Measurements from ENCODE around the gene ETS1. TPM values are rescaled to one million over a fixed set of nuclear protein-coding genes. Genes with fewer than 3 reads are reported as not detected.

Gene ETS1
- total RNA-seq, 1 experiment from 2014 or later = 29.9 TPM

- Histone ChIP-seq H2BK20ac (ENCODE audit: low read depth, low read length, poor library complexity, severe bottlenecking) (no peak overlapping the region), H3K23me2 (ENCODE audit: insufficient read length, low read depth, low read length, poor library complexity, severe bottlenecking) (no peaks in the 10 kb centered on the region), H2AFZ (ENCODE audit: low read length) (no peak overlapping the region), H2BK5ac (ENCODE audit: insufficient read length, low read length) (no peak overlapping the region), H3K9ac (ENCODE audit: extremely low read depth, insufficient read length, low read length) (no peak overlapping the region), H3K79me1 (ENCODE audit: insufficient read depth, low read depth, low read length, poor library complexity, severe bottlenecking) (no peaks in the 10 kb centered on the region), H2BK15ac (ENCODE audit: low read depth, low read length) (no peak overlapping the region), H3K23ac (ENCODE audit: insufficient read length, low read depth, low read length) (no peak overlapping the region), H3K14ac (ENCODE audit: insufficient read depth, low read length) (no peak overlapping the region), H2AK5ac (ENCODE audit: insufficient read length, low read length) (no peak overlapping the region), H2BK12ac (ENCODE audit: insufficient read length, low read depth, low read length) (no peak overlapping the region), H4K8ac (replicated peaks; ENCODE audit: insufficient read length, low read depth, low read length) (no peak overlapping the region), H3K27me3 (ENCODE audit: insufficient read depth, low read length) (no peaks in the 10 kb centered on the region), H3T11ph (ENCODE audit: low read length) (no peak overlapping the region), H3K4ac (ENCODE audit: low read depth, low read length) (no peak overlapping the region), H3K4me2 (ENCODE audit: insufficient read depth, insufficient read length, low read length) (no peak overlapping the region), H3K4me1 (ENCODE audit: insufficient read depth, low read length) (no peaks in the 10 kb centered on the region), H4K5ac (ENCODE audit: insufficient read length, low read depth, low read length) (no peak overlapping the region), H3K79me2 (ENCODE audit: insufficient read depth, low read length) (no peaks in the 10 kb centered on the region), H4K91ac (ENCODE audit: insufficient read length, low read depth, low read length) (no peak overlapping the region), H3K27ac (ENCODE audit: insufficient read length, low read depth, low read length) (no peak overlapping the region), H3K9me3 (ENCODE audit: control insufficient read depth, low read depth, low read length) (no peaks in the 10 kb centered on the region), H4K20me1 (ENCODE audit: control insufficient read depth, insufficient read depth, insufficient read length) (no peaks in the 10 kb centered on the region), H2BK120ac (ENCODE audit: low read depth, low read length, poor library complexity, severe bottlenecking) (no peak overlapping the region), H3K18ac (ENCODE audit: insufficient read length, low read depth, low read length) (no peak overlapping the region), H3K56ac (ENCODE audit: insufficient read length, low read depth, low read length) (no peak overlapping the region)
- Mint-ChIP-seq H3K36me3 (ENCODE audit: insufficient read depth in 1 of 3, low read depth in 3 of 3) (peaks cover 0 to 16% (median 3%) of the 10 kb centered on the region in 3 experiments; a peak in 3 of 7 replicates), H3K27me3 (ENCODE audit: low read depth) (no peaks in the 10 kb centered on the region), H3K4me3 (no peak overlapping the region), H3K4me1 (no peaks in the 10 kb centered on the region), H3K27ac (no peak overlapping the region), H3K9me3 (no peaks in the 10 kb centered on the region)
- no peak for DNase-seq
- WGBS (ENCODE audit: extremely low coverage, insufficient read length, low lambda C conversion rate) = no CpG with 5 or more reads among the region's 8 CpGs
- TF ChIP-seq CTCF (conservative IDR thresholded peaks at IDR 0.05) = no peak
Observed at GRCh38 chr11:128456566-128457268, 130.6 kb downstream of the ETS1 start.

All from H9 (cell line).